ENCODE results near the gene WDR43.

WDR43 gene

GRCh38 chr2:28909655-28910353 lies 15.3 kb downstream of the WDR43 start:
- Histone ChIP-seq H3K36me3 (ENCODE audit: control insufficient read depth, insufficient read depth, low read length, severe bottlenecking) (peaks cover 81% of the 10 kb centered on the region), H3K4me3 (ENCODE audit: low read length) (no peak overlapping the region), H3K27me3 (replicated peaks; ENCODE audit: control insufficient read depth, insufficient read depth, low read length) (no peaks in the 10 kb centered on the region), H3K9me3 (ENCODE audit: control insufficient read depth, low read length) (no peaks in the 10 kb centered on the region), H3K4me1 (ENCODE audit: control insufficient read depth, insufficient read depth, low read length) (peaks cover 7% of the 10 kb centered on the region), H3K9ac (ENCODE audit: low read length) (no peak overlapping the region)
- no peak for DNase-seq (ENCODE audit: low read depth)

GRCh38 chr2:28915939-28916338 lies 21.5 kb downstream of the WDR43 start:
- peaks cover 79% of the 10 kb centered on the region for H3K36me3 ChIP-seq (ENCODE audit: control insufficient read depth, insufficient read depth, low read length, severe bottlenecking)
- DNase-seq (ENCODE audit: low read depth), result no peak
- peaks cover 3% of the 10 kb centered on the region for H3K4me1 ChIP-seq (ENCODE audit: control insufficient read depth, insufficient read depth, low read length)
- H3K9me3 ChIP-seq (ENCODE audit: control insufficient read depth, low read length), result no peaks in the 10 kb centered on the region
- no peak overlapping the region for H3K4me3 ChIP-seq (ENCODE audit: low read length)
- H3K9ac ChIP-seq (ENCODE audit: low read length), result no peak overlapping the region
- no peaks in the 10 kb centered on the region for H3K27me3 ChIP-seq (replicated peaks; ENCODE audit: control insufficient read depth, insufficient read depth, low read length)

- H3K27me3 ChIP-seq (replicated peaks; ENCODE audit: control insufficient read depth, insufficient read depth, low read length), result no peaks in the 10 kb centered on the region
- DNase-seq (ENCODE audit: low read depth), result no peak
- H3K4me1 ChIP-seq (ENCODE audit: control insufficient read depth, insufficient read depth, low read length), result no peaks in the 10 kb centered on the region
- H3K9me3 ChIP-seq (ENCODE audit: control insufficient read depth, low read length), result no peaks in the 10 kb centered on the region
- H3K4me3 ChIP-seq (ENCODE audit: low read length), result no peak overlapping the region
- H3K9ac ChIP-seq (ENCODE audit: low read length), result no peak overlapping the region
- H3K36me3 ChIP-seq (ENCODE audit: control insufficient read depth, insufficient read depth, low read length, severe bottlenecking), result peaks cover 99% of the 10 kb centered on the region
Measured at GRCh38 chr2:28926847-28927246, 32.4 kb downstream of the WDR43 start.

GRCh38 chr2:28927469-28927868 lies 33.0 kb downstream of the WDR43 start:
- no peak for DNase-seq (ENCODE audit: low read depth)
- Histone ChIP-seq H3K4me3 (ENCODE audit: low read length) (no peak overlapping the region), H3K27me3 (replicated peaks; ENCODE audit: control insufficient read depth, insufficient read depth, low read length) (no peaks in the 10 kb centered on the region), H3K9ac (ENCODE audit: low read length) (no peak overlapping the region), H3K36me3 (ENCODE audit: control insufficient read depth, insufficient read depth, low read length, severe bottlenecking) (peaks cover 100% of the 10 kb centered on the region), H3K9me3 (ENCODE audit: control insufficient read depth, low read length) (no peaks in the 10 kb centered on the region), H3K4me1 (ENCODE audit: control insufficient read depth, insufficient read depth, low read length) (no peaks in the 10 kb centered on the region)

GRCh38 chr2:28927878-28928277 lies 33.4 kb downstream of the WDR43 start:
- Histone ChIP-seq H3K4me1 (ENCODE audit: control insufficient read depth, insufficient read depth, low read length) (no peaks in the 10 kb centered on the region), H3K4me3 (ENCODE audit: low read length) (no peak overlapping the region)

GRCh38 chr2:28929581-28929980 lies 35.1 kb downstream of the WDR43 start:
- no peaks in the 10 kb centered on the region for H3K4me1 ChIP-seq (ENCODE audit: control insufficient read depth, insufficient read depth, low read length)
- no peaks in the 10 kb centered on the region for H3K27me3 ChIP-seq (replicated peaks; ENCODE audit: control insufficient read depth, insufficient read depth, low read length)
- H3K36me3 ChIP-seq (ENCODE audit: control insufficient read depth, insufficient read depth, low read length, severe bottlenecking), result peaks cover 100% of the 10 kb centered on the region
- H3K9ac ChIP-seq (ENCODE audit: low read length), result no peak overlapping the region
- H3K9me3 ChIP-seq (ENCODE audit: control insufficient read depth, low read length), result no peaks in the 10 kb centered on the region
- DNase-seq (ENCODE audit: low read depth), result no peak
- H3K4me3 ChIP-seq (ENCODE audit: low read length), result no peak overlapping the region

More at GRCh38 chr2:28927878-28928277, 33.4 kb downstream of the WDR43 start:
- DNase-seq (ENCODE audit: low read depth), result peak; percentile 25
- H3K36me3 ChIP-seq (ENCODE audit: control insufficient read depth, insufficient read depth, low read length, severe bottlenecking), result peaks cover 100% of the 10 kb centered on the region
- no peaks in the 10 kb centered on the region for H3K9me3 ChIP-seq (ENCODE audit: control insufficient read depth, low read length)
- H3K27me3 ChIP-seq (replicated peaks; ENCODE audit: control insufficient read depth, insufficient read depth, low read length), result no peaks in the 10 kb centered on the region
- H3K9ac ChIP-seq (ENCODE audit: low read length), result no peak overlapping the region

GRCh38 chr2:28930205-28930604 lies 35.7 kb downstream of the WDR43 start:
- Histone ChIP-seq H3K9me3 (ENCODE audit: control insufficient read depth, low read length) (no peaks in the 10 kb centered on the region), H3K4me3 (ENCODE audit: low read length) (no peak overlapping the region), H3K9ac (ENCODE audit: low read length) (no peak overlapping the region), H3K4me1 (ENCODE audit: control insufficient read depth, insufficient read depth, low read length) (no peaks in the 10 kb centered on the region), H3K27me3 (replicated peaks; ENCODE audit: control insufficient read depth, insufficient read depth, low read length) (no peaks in the 10 kb centered on the region), H3K36me3 (ENCODE audit: control insufficient read depth, insufficient read depth, low read length, severe bottlenecking) (peaks cover 100% of the 10 kb centered on the region)
- DNase-seq (ENCODE audit: low read depth), result no peak

- H3K4me1 ChIP-seq (ENCODE audit: control insufficient read depth, insufficient read depth, low read length), result no peaks in the 10 kb centered on the region
- DNase-seq (ENCODE audit: low read depth), result no peak
- peaks cover 97% of the 10 kb centered on the region for H3K36me3 ChIP-seq (ENCODE audit: control insufficient read depth, insufficient read depth, low read length, severe bottlenecking)
- no peaks in the 10 kb centered on the region for H3K27me3 ChIP-seq (replicated peaks; ENCODE audit: control insufficient read depth, insufficient read depth, low read length)
- no peak overlapping the region for H3K4me3 ChIP-seq (ENCODE audit: low read length)
- H3K9ac ChIP-seq (ENCODE audit: low read length), result no peak overlapping the region
- H3K9me3 ChIP-seq (ENCODE audit: control insufficient read depth, low read length), result no peaks in the 10 kb centered on the region
Measured at GRCh38 chr2:28934769-28935168, 40.3 kb downstream of the WDR43 start.

- no peaks in the 10 kb centered on the region for H3K27me3 ChIP-seq (replicated peaks; ENCODE audit: control insufficient read depth, insufficient read depth, low read length)
- no peak overlapping the region for H3K9ac ChIP-seq (ENCODE audit: low read length)
- no peaks in the 10 kb centered on the region for H3K9me3 ChIP-seq (ENCODE audit: control insufficient read depth, low read length)
- H3K4me1 ChIP-seq (ENCODE audit: control insufficient read depth, insufficient read depth, low read length), result no peaks in the 10 kb centered on the region
- no peak for DNase-seq (ENCODE audit: low read depth)
- H3K4me3 ChIP-seq (ENCODE audit: low read length), result no peak overlapping the region
- H3K36me3 ChIP-seq (ENCODE audit: control insufficient read depth, insufficient read depth, low read length, severe bottlenecking), result peaks cover 89% of the 10 kb centered on the region
Measured at GRCh38 chr2:28941008-28941407, 46.5 kb downstream of the WDR43 start.

- H3K4me1 ChIP-seq (ENCODE audit: control insufficient read depth, insufficient read depth, low read length), result peaks cover 1% of the 10 kb centered on the region
- H3K4me3 ChIP-seq (ENCODE audit: low read length), result no peak overlapping the region
- no peak overlapping the region for H3K9ac ChIP-seq (ENCODE audit: low read length)
- DNase-seq (ENCODE audit: low read depth), result no peak
- no peaks in the 10 kb centered on the region for H3K27me3 ChIP-seq (replicated peaks; ENCODE audit: control insufficient read depth, insufficient read depth, low read length)
- H3K9me3 ChIP-seq (ENCODE audit: control insufficient read depth, low read length), result no peaks in the 10 kb centered on the region
- peaks cover 88% of the 10 kb centered on the region for H3K36me3 ChIP-seq (ENCODE audit: control insufficient read depth, insufficient read depth, low read length, severe bottlenecking)
Measured at GRCh38 chr2:28944535-28945248, 50.2 kb downstream of the WDR43 start.

- peaks cover 64% of the 10 kb centered on the region for H3K36me3 ChIP-seq (ENCODE audit: control insufficient read depth, insufficient read depth, low read length, severe bottlenecking)
- DNase-seq (ENCODE audit: low read depth), result no peak
- H3K4me1 ChIP-seq (ENCODE audit: control insufficient read depth, insufficient read depth, low read length), result peaks cover 24% of the 10 kb centered on the region
- H3K9ac ChIP-seq (ENCODE audit: low read length), result no peak overlapping the region
- no peak overlapping the region for H3K4me3 ChIP-seq (ENCODE audit: low read length)
- H3K27me3 ChIP-seq (replicated peaks; ENCODE audit: control insufficient read depth, insufficient read depth, low read length), result no peaks in the 10 kb centered on the region
- no peaks in the 10 kb centered on the region for H3K9me3 ChIP-seq (ENCODE audit: control insufficient read depth, low read length)
Measured at GRCh38 chr2:28948160-28948559, 53.7 kb downstream of the WDR43 start.
